ENCODE measurements around the gene PCNX3.

The PCNX3 gene

GRCh38 chr11:65619281-65619928 lies 3.8 kb downstream of the PCNX3 start:
- peaks cover 80% of the 10 kb centered on the region for H3K36me3 ChIP-seq (ENCODE audit: insufficient read depth, low read length)
- H3K27ac ChIP-seq (ENCODE audit: low read length) = no peak overlapping the region
- H4K20me1 ChIP-seq (ENCODE audit: insufficient read depth, low read length) = peaks cover 68% of the 10 kb centered on the region
- H3K9me3 ChIP-seq (ENCODE audit: insufficient read depth, low read length, severe bottlenecking) = no peaks in the 10 kb centered on the region
- H3K4me3 ChIP-seq (ENCODE audit: low read depth in 1 of 2, low read length in 2 of 2) = no peak overlapping the region
- ATAC-seq (ENCODE audit: insufficient read depth, low read depth) = no peak
- H3K4me1 ChIP-seq (ENCODE audit: insufficient read depth, low read length) = peaks cover 31% of the 10 kb centered on the region
- no peak overlapping the region for H3K9ac ChIP-seq (ENCODE audit: low read depth, low read length)
- no peak for DNase-seq
- H3K4me2 ChIP-seq (ENCODE audit: insufficient read depth, low read length) = no peak overlapping the region
- H2AFZ ChIP-seq (ENCODE audit: low read depth, low read length) = no peak overlapping the region
- no peaks in the 10 kb centered on the region for H3K27me3 ChIP-seq (ENCODE audit: insufficient read depth, low read length, poor library complexity)
- peaks cover 65% of the 10 kb centered on the region for H3K79me2 ChIP-seq (ENCODE audit: insufficient read depth, low read length)
- TF ChIP-seq CTCF (IDR thresholded peaks at IDR 0.05; ENCODE audit: borderline replicate concordance, extremely low read depth, low read length, poor library complexity, severe bottlenecking) (no peak), EZH2 (IDR thresholded peaks at IDR 0.05; ENCODE audit: borderline replicate concordance, low read depth, low read length, severe bottlenecking) (no peak)

DNA sequence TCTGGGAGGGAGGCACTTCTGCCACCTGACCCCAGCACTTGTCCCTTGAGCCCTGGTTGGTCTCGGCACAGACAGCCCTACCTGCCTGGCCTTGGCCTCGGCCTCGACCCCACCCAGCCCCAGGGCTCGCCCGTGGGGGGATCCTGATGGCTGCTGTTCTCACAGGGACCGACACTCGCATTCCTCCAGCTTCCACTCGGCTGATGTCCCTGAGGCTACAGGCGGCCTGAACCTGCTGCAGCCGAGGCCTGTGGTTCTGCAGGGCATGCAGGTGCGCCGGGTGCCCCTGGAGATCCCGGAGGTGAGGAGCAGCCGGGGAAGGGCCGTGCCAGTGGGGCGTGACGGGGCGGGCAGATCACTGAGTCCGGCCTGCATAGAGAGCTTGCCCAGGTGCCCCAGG lies 5.1 kb downstream of the PCNX3 start:
- Histone ChIP-seq H3K27me3 (ENCODE audit: insufficient read depth, low read length, poor library complexity) (no peaks in the 10 kb centered on the region), H4K20me1 (ENCODE audit: insufficient read depth, low read length) (peaks cover 68% of the 10 kb centered on the region), H3K9me3 (ENCODE audit: insufficient read depth, low read length, severe bottlenecking) (no peaks in the 10 kb centered on the region), H3K79me2 (ENCODE audit: insufficient read depth, low read length) (peaks cover 58% of the 10 kb centered on the region), H2AFZ (ENCODE audit: low read depth, low read length) (no peak overlapping the region), H3K9ac (ENCODE audit: low read depth, low read length) (no peak overlapping the region), H3K4me1 (ENCODE audit: insufficient read depth, low read length) (peaks cover 28% of the 10 kb centered on the region), H3K36me3 (ENCODE audit: insufficient read depth, low read length) (peaks cover 91% of the 10 kb centered on the region), H3K27ac (ENCODE audit: low read length) (no peak overlapping the region), H3K4me2 (ENCODE audit: insufficient read depth, low read length) (no peak overlapping the region), H3K4me3 (ENCODE audit: low read depth in 1 of 2, low read length in 2 of 2) (no peak overlapping the region)
- DNase-seq (no peak), ATAC-seq (ENCODE audit: insufficient read depth, low read depth) (no peak)
- TF ChIP-seq EZH2 (IDR thresholded peaks at IDR 0.05; ENCODE audit: borderline replicate concordance, low read depth, low read length, severe bottlenecking) = no peak
- no peak for TF ChIP-seq CTCF (IDR thresholded peaks at IDR 0.05; ENCODE audit: borderline replicate concordance, extremely low read depth, low read length, poor library complexity, severe bottlenecking)

- DNase-seq (no peak), ATAC-seq (ENCODE audit: insufficient read depth, low read depth) (no peak)
- no peaks in the 10 kb centered on the region for H3K9me3 ChIP-seq (ENCODE audit: insufficient read depth, low read length, severe bottlenecking)
- H3K79me2 ChIP-seq (ENCODE audit: insufficient read depth, low read length) = peaks cover 50% of the 10 kb centered on the region
- TF ChIP-seq EZH2 (IDR thresholded peaks at IDR 0.05; ENCODE audit: borderline replicate concordance, low read depth, low read length, severe bottlenecking) (no peak), CTCF (IDR thresholded peaks at IDR 0.05; ENCODE audit: borderline replicate concordance, extremely low read depth, low read length, poor library complexity, severe bottlenecking) (no peak)
- H4K20me1 ChIP-seq (ENCODE audit: insufficient read depth, low read length) = peaks cover 64% of the 10 kb centered on the region
- no peak overlapping the region for H3K4me3 ChIP-seq (ENCODE audit: low read depth in 1 of 2, low read length in 2 of 2)
- H2AFZ ChIP-seq (ENCODE audit: low read depth, low read length) = no peak overlapping the region
- H3K36me3 ChIP-seq (ENCODE audit: insufficient read depth, low read length) = peaks cover 94% of the 10 kb centered on the region
- peaks cover 25% of the 10 kb centered on the region for H3K4me1 ChIP-seq (ENCODE audit: insufficient read depth, low read length)
- H3K27me3 ChIP-seq (ENCODE audit: insufficient read depth, low read length, poor library complexity) = no peaks in the 10 kb centered on the region
- no peak overlapping the region for H3K4me2 ChIP-seq (ENCODE audit: insufficient read depth, low read length)
- H3K27ac ChIP-seq (ENCODE audit: low read length) = no peak overlapping the region
- no peak overlapping the region for H3K9ac ChIP-seq (ENCODE audit: low read depth, low read length)
Measured at GRCh38 chr11:65621460-65621859, 5.9 kb downstream of the PCNX3 start.
